Keratinocyte (primary cell): ENCODE results near the gene GRPEL2. TPM values are rescaled to one million over a fixed set of nuclear protein-coding genes. Genes with fewer than 3 reads are reported as not detected.
A peak's percentile ranks its signal among the peaks of the same experiment; 100 is the strongest.

Experiments used
- DNase-seq: peaks from one replicate; pipeline ENCODE4 v3.0.0-alpha.2; 2011; ENCODE audit warnings: low read depth, missing footprints, low spot score
- FAIRE-seq: peaks from 2 replicates; lab custom pipeline; 2011; peaks lifted over from hg19 to GRCh38; lab: Jason Lieb, UNC
- H2AFZ ChIP-seq: 2 replicates; pipeline ENCODE4 v1.6.0; 2012; ENCODE audit warnings: low read length, control low read depth, inconsistent platforms; ENCODE audit not compliant: control insufficient read depth
- H3K27ac ChIP-seq: 2 replicates; pipeline ENCODE4 v1.5.1; 2011; ENCODE audit warnings: low read length; ENCODE audit not compliant: control insufficient read depth, insufficient read depth
- H3K27me3 ChIP-seq: 3 replicates; pipeline ENCODE4 v1.6.0; 2011; ENCODE audit warnings: low read length; ENCODE audit not compliant: control insufficient read depth, insufficient read depth; ENCODE audit errors: extremely low read depth
- H3K36me3 ChIP-seq, 2 experiments: 2 replicates in 1 of 2; 3 replicates in 1 of 2; pipeline ENCODE4 v1.5.1; 2011; ENCODE audit warnings: low read length in 2 of 2, mild to moderate bottlenecking in 1 of 2; ENCODE audit not compliant: control insufficient read depth in 2 of 2, insufficient read depth in 2 of 2; ENCODE audit errors: extremely low read depth in 1 of 2
- H3K4me1 ChIP-seq: 3 replicates; pipeline ENCODE4 v1.5.1; 2011; ENCODE audit warnings: low read length; ENCODE audit not compliant: control insufficient read depth, insufficient read depth; ENCODE audit errors: extremely low read depth
- H3K4me2 ChIP-seq: 3 replicates; pipeline ENCODE4 v1.6.0; 2011; ENCODE audit warnings: low read depth, low read length; ENCODE audit not compliant: control insufficient read depth, insufficient read depth; ENCODE audit errors: extremely low read depth
- H3K4me3 ChIP-seq, 3 experiments: fragments of 200-600 bp in 1 of 3; sonication (generic) in 1 of 3; 2 replicates in 2 of 3; 3 replicates in 1 of 3; pipeline ENCODE4 v1.5.1; 2011 to 2016; ENCODE audit warnings: low read length in 3 of 3, mild to moderate bottlenecking in 3 of 3, control low read depth in 2 of 3, inconsistent platforms in 1 of 3, low read depth in 1 of 3, mixed read lengths in 1 of 3, mixed run types in 1 of 3, moderate library complexity in 1 of 3; ENCODE audit not compliant: control insufficient read depth in 2 of 3, insufficient read depth in 2 of 3; ENCODE audit errors: extremely low read depth in 1 of 3
- H3K79me2 ChIP-seq: 2 replicates; pipeline ENCODE4 v1.6.0; 2012; ENCODE audit warnings: low read length; ENCODE audit not compliant: control insufficient read depth, insufficient read depth
- H3K9ac ChIP-seq: 3 replicates; pipeline ENCODE4 v1.6.0; 2011; ENCODE audit warnings: low read length; ENCODE audit not compliant: control insufficient read depth, insufficient read depth; ENCODE audit errors: extremely low read depth
- H3K9me1 ChIP-seq: 3 replicates; pipeline ENCODE4 v1.6.0; 2011; ENCODE audit warnings: low read length; ENCODE audit not compliant: control insufficient read depth, insufficient read depth; ENCODE audit errors: extremely low read depth
- H3K9me3 ChIP-seq: 2 replicates; pipeline ENCODE4 v1.5.1; 2012; ENCODE audit warnings: low read depth, low read length; ENCODE audit not compliant: control insufficient read depth
- H4K20me1 ChIP-seq: 3 replicates; pipeline ENCODE4 v1.6.0; 2011; ENCODE audit warnings: low read length; ENCODE audit not compliant: control insufficient read depth, insufficient read depth; ENCODE audit errors: extremely low read depth
- EZH2 ChIP-seq: IDR thresholded peaks from one replicate; pipeline ENCODE4 v1.6.1; 2012; ENCODE audit warnings: inconsistent platforms, mild to moderate bottlenecking, low read length, moderate library complexity
- dilution Hi-C: fragments of 300-500 bp; cut with MboI; formaldehyde crosslinking; loops from one replicate; pipeline ENCODE4 v1.7.0; 2020; ENCODE audit warnings: low sequenced_read_pairs; ENCODE audit not compliant: extremely low pct_ligation_motif_present
- polyA plus RNA-seq, 5 experiments: library from polyadenylated mRNA; depleted of rRNA in 3 of 5; stranded (reverse) in 3 of 5; stranded (forward) in 1 of 5; unstranded in 1 of 5; fragments of >200 nt; gene quantifications; 1 replicate in 1 of 5; 2 replicates in 3 of 5; 3 replicates in 1 of 5; pipeline versions ENCODE4 v1.2.1 to v1.2.3, GENCODE V29; 2011 to 2012; ENCODE audit warnings: missing spikeins in 2 of 5, low read depth in 1 of 5, low replicate concordance in 1 of 5
- TF ChIP-seq, protein P1 (sequence below), 3 experiments: IDR thresholded peaks in 1 of 3; conservative IDR thresholded peaks in 1 of 3; optimal IDR thresholded peaks in 1 of 3; 2 replicates in 2 of 3; 3 replicates in 1 of 3; pipeline versions ENCODE3 to v1.5.1; 2011; ENCODE audit warnings: low read length in 3 of 3, mild to moderate bottlenecking in 3 of 3, moderate library complexity in 2 of 3, control low read depth in 1 of 3, inconsistent platforms in 1 of 3; ENCODE audit not compliant: insufficient read depth in 2 of 3; ENCODE audit errors: extremely low read depth in 1 of 3

Gene GRPEL2
- polyA plus RNA-seq, 1 donor (not counting 4 experiments of a cell fraction or from before 2014, with no cell fraction given): 17.5 TPM

DNA sequence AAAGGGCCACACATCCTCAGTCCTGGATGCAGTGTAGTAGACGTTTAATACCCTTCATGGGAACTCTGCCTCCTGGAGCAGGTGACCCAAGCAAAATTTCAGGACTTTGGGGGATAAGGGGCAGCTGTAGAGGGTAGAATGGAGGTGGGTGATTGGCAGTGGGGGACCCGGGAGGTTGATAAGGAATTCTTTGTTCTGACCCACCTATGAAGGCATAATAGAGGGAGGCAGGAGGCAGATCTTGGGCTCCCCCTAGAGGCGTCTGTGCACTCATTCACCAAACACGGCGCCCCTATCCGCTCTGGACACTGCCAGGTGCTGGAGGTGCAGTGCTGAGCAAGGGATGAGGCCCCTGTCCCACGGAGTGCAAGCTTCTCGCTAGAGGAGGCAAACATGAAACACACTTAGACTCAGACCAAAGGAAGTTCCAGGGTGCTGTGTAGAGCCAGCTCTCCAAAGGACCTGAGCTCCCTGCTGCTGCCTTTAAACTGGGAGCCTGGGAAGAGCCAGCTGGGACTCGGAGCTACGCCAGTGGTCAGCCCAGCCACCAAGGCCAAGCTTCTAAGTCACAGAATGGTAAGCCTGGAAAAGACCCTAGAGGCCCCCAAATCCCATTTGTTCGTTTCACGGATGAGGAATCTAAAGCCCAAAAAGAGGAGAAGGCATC is 26.1 kb downstream of the GRPEL2 start:
- no peak for FAIRE-seq

DNA sequence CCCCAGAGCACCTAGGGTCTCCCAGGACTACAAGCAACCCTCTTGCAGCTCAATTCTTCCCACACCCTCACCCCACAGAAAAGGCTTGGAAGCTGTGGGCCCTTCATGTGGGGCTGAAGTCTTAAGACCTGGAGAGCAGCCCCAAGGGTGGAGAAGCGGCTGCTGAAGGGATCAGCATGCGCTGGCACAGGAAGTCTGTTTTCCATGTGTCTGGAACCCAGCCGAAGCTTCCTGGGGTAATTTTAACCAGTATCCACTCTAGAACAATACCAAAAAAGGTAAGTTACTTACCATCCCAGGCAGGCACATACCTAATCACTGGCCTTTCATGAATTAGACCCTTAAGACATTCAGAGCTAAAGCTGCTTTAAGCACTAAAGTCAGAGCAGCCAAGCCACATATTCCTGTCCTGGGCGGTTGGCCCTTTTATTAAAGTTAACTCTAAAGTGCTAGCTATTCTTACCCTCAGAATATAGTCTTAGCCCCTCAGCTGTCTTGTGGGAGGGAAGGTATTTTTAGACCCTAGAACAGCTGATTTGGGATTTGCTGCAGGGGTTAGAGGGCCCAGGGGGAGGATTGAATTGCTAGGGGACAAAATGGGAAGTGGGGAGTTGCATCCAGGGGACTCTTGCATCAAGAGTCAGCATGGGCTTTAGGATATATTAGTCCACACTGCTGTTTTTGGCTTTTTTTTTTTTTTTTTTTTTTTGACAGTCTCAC is 26.9 kb downstream of the GRPEL2 start:
- Histone ChIP-seq H3K9me3 (no peaks in the 10 kb centered on the region), H3K36me3 (no peaks in the 10 kb centered on the region), H3K79me2 (no peaks in the 10 kb centered on the region), H3K9me1 (no peaks in the 10 kb centered on the region), H3K4me1 (no peaks in the 10 kb centered on the region), H3K27ac (no peak overlapping the region), H3K27me3 (no peaks in the 10 kb centered on the region), H3K4me2 (no peak overlapping the region), H2AFZ (no peak overlapping the region), H3K9ac (no peak overlapping the region), H3K4me3 (no peak overlapping the region), H4K20me1 (no peaks in the 10 kb centered on the region)
- no peak for TF ChIP-seq EZH2
- TF ChIP-seq, protein P1, sequence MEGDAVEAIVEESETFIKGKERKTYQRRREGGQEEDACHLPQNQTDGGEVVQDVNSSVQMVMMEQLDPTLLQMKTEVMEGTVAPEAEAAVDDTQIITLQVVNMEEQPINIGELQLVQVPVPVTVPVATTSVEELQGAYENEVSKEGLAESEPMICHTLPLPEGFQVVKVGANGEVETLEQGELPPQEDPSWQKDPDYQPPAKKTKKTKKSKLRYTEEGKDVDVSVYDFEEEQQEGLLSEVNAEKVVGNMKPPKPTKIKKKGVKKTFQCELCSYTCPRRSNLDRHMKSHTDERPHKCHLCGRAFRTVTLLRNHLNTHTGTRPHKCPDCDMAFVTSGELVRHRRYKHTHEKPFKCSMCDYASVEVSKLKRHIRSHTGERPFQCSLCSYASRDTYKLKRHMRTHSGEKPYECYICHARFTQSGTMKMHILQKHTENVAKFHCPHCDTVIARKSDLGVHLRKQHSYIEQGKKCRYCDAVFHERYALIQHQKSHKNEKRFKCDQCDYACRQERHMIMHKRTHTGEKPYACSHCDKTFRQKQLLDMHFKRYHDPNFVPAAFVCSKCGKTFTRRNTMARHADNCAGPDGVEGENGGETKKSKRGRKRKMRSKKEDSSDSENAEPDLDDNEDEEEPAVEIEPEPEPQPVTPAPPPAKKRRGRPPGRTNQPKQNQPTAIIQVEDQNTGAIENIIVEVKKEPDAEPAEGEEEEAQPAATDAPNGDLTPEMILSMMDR (optimal IDR thresholded peaks at IDR 0.05 in 1 of 3, IDR thresholded peaks at IDR 0.05 in 1 of 3, conservative IDR thresholded peaks at IDR 0.05 in 1 of 3; ENCODE audit: extremely low read depth in 1 of 3, insufficient read depth in 2 of 3, low read length in 3 of 3): no peak
- no peak for DNase-seq
- dilution Hi-C loops: no loop called here
- FAIRE-seq: no peak

More for the DNA sequence above, 26.1 kb downstream of the GRPEL2 start:
- H3K4me3 ChIP-seq: no peak overlapping the region
- no peak overlapping the region for H3K9ac ChIP-seq
- H3K4me2 ChIP-seq: no peak overlapping the region
- TF ChIP-seq, protein P1 (optimal IDR thresholded peaks at IDR 0.05 in 1 of 3, IDR thresholded peaks at IDR 0.05 in 1 of 3, conservative IDR thresholded peaks at IDR 0.05 in 1 of 3; ENCODE audit: extremely low read depth in 1 of 3, insufficient read depth in 2 of 3, low read length in 3 of 3): peak; percentile 82 to 93 (median 87)
- TF ChIP-seq EZH2: no peak
- no peaks in the 10 kb centered on the region for H3K9me1 ChIP-seq
- H3K27me3 ChIP-seq: no peaks in the 10 kb centered on the region
- no peaks in the 10 kb centered on the region for H3K79me2 ChIP-seq
- H3K4me1 ChIP-seq: no peaks in the 10 kb centered on the region
- no peaks in the 10 kb centered on the region for H3K9me3 ChIP-seq
- H4K20me1 ChIP-seq: no peaks in the 10 kb centered on the region
- dilution Hi-C loops: no loop called here
- no peak for DNase-seq
- no peak overlapping the region for H2AFZ ChIP-seq
- H3K36me3 ChIP-seq: no peaks in the 10 kb centered on the region
- H3K27ac ChIP-seq: no peak overlapping the region
